NOMO-1 treated with dmso at 0.1 percent for 144 hours (cell line): ENCODE measurements around the gene GNB3.

Source experiments
- DNase-seq: peaks from one replicate; lab custom pipeline; 2025; ENCODE audit not compliant: unreplicated experiment; lab: John Stamatoyannopoulos, UW

GNB3 gene

GRCh38 chr12:6840761-6841515, at the start of gene GNB3:
Gene GNB3 (plus strand): TSS chr12:6840925. CDS start chr12:6841288, 363 bp downstream.
- no peak for DNase-seq

GRCh38 chr12:6791931-6792520, 48.7 kb upstream of the GNB3 start:
- no peak for DNase-seq

- peak; percentile 81 for DNase-seq
These were observed 48.1 kb upstream of the GNB3 start for GRCh38 chr12:6792522-6793201.

- no peak for DNase-seq
These were observed 45.6 kb upstream of the GNB3 start for GRCh38 chr12:6795088-6795487.

- DNase-seq: no peak
These were observed 44.1 kb upstream of the GNB3 start for GRCh38 chr12:6796576-6796975.

- DNase-seq: no peak
These were observed 41.6 kb upstream of the GNB3 start for GRCh38 chr12:6799147-6799546.

- DNase-seq: no peak
These were observed 33.6 kb upstream of the GNB3 start for GRCh38 chr12:6807170-6807569.

GRCh38 chr12:6809056-6809455, 31.7 kb upstream of the GNB3 start:
- DNase-seq: no peak

GRCh38 chr12:6810758-6811157, 30.0 kb upstream of the GNB3 start:
- no peak for DNase-seq

GRCh38 chr12:6813363-6813762, 27.4 kb upstream of the GNB3 start:
- no peak for DNase-seq

- DNase-seq: no peak
These were observed 24.1 kb upstream of the GNB3 start for GRCh38 chr12:6816598-6816997.

GRCh38 chr12:6817098-6817497, 23.6 kb upstream of the GNB3 start:
- no peak for DNase-seq

GRCh38 chr12:6817662-6818157, 23.0 kb upstream of the GNB3 start:
- DNase-seq: no peak

- no peak for DNase-seq
These were observed 22.5 kb upstream of the GNB3 start for GRCh38 chr12:6818222-6818621.

GRCh38 chr12:6818645-6819044, 22.1 kb upstream of the GNB3 start:
- no peak for DNase-seq

GRCh38 chr12:6819106-6820030, 21.4 kb upstream of the GNB3 start:
- DNase-seq: no peak

GRCh38 chr12:6820166-6820565, 20.6 kb upstream of the GNB3 start:
- no peak for DNase-seq

GRCh38 chr12:6821591-6822425, 18.9 kb upstream of the GNB3 start, which contains the start of gene GPR162:
Gene GPR162 (plus strand): TSS chr12:6821821. CDS start chr12:6823899, 2,078 bp downstream.
- DNase-seq: peak; percentile 63

GRCh38 chr12:6822426-6823135, 18.1 kb upstream of the GNB3 start:
- DNase-seq: no peak
